DMS 273 (cell line): ENCODE data around the gene UTS2R.
"Not testable (repeated sequence)": the region's sequence is repeated elsewhere in the genome, so short reads cannot be mapped to it uniquely, and the experiment has no call there.

Experiments
- DNase-seq: peaks from one replicate; lab custom pipeline; 2025; ENCODE audit not compliant: unreplicated experiment; lab: John Stamatoyannopoulos, UW

Gene UTS2R

GRCh38 chr17:82353484-82353883, 18.1 kb upstream of the UTS2R start:
- DNase-seq = no peak

- DNase-seq = no peak
Measured at GRCh38 chr17:82354804-82355308, 16.7 kb upstream of the UTS2R start.

- no peak for DNase-seq
Measured at GRCh38 chr17:82355770-82356427, 15.7 kb upstream of the UTS2R start.

GRCh38 chr17:82356845-82357355, 14.7 kb upstream of the UTS2R start:
- DNase-seq = peak; percentile 33

- no peak for DNase-seq
Measured at GRCh38 chr17:82357394-82357793, 14.2 kb upstream of the UTS2R start.

- DNase-seq = peak; percentile 70
Measured at GRCh38 chr17:82358465-82359350, 12.9 kb upstream of the UTS2R start, which contains the start of gene TEX19. Gene TEX19 (plus strand): TSS chr17:82359247. CDS start chr17:82362151, 2,904 bp downstream.

- DNase-seq = not testable (repeated sequence)
Measured at GRCh38 chr17:82359451-82360074, 12.0 kb upstream of the UTS2R start.

GRCh38 chr17:82361885-82362633, 9.5 kb upstream of the UTS2R start:
- no peak for DNase-seq

GRCh38 chr17:82365606-82366295, 5.8 kb upstream of the UTS2R start:
- peak; percentile 30 for DNase-seq

GRCh38 chr17:82366749-82367148, 4.8 kb upstream of the UTS2R start:
- no peak for DNase-seq

GRCh38 chr17:82367724-82368524, 3.6 kb upstream of the UTS2R start:
- DNase-seq = peak; percentile 55

- DNase-seq = no peak
Measured at GRCh38 chr17:82369211-82369610, 2.4 kb upstream of the UTS2R start.

GRCh38 chr17:82370471-82371332, 863 bp upstream of the UTS2R start:
- no peak for DNase-seq

- no peak for DNase-seq
Measured at GRCh38 chr17:82372249-82373071, 895 bp downstream of the UTS2R start.

- DNase-seq = not testable (repeated sequence)
Measured at GRCh38 chr17:82373072-82373452, 1.5 kb downstream of the UTS2R start.

- no peak for DNase-seq
Measured at GRCh38 chr17:82373731-82374625, 2.4 kb downstream of the UTS2R start.
